ENCODE data around the gene RAB26.

The RAB26 gene

GRCh38 chr16:2175454-2175853 lies 27.0 kb downstream of the RAB26 start:
- H3K27ac ChIP-seq = no peak overlapping the region
- no peak for DNase-seq (ENCODE audit: low read depth, low spot score)

- DNase-seq (ENCODE audit: low read depth, low spot score) = no peak
- no peak overlapping the region for H3K27ac ChIP-seq
Measured at GRCh38 chr16:2176047-2176446, 27.6 kb downstream of the RAB26 start.

GRCh38 chr16:2177101-2177500 lies 28.7 kb downstream of the RAB26 start:
- no peak for DNase-seq (ENCODE audit: low read depth, low spot score)
- H3K27ac ChIP-seq = no peak overlapping the region

GRCh38 chr16:2177561-2177960 lies 29.1 kb downstream of the RAB26 start:
- H3K27ac ChIP-seq = no peak overlapping the region
- DNase-seq (ENCODE audit: low read depth, low spot score) = no peak

GRCh38 chr16:2178321-2179106 lies 30.1 kb downstream of the RAB26 start:
- H3K27ac ChIP-seq = no peak overlapping the region
- DNase-seq (ENCODE audit: low read depth, low spot score) = no peak

GRCh38 chr16:2179107-2179501 lies 30.7 kb downstream of the RAB26 start:
- no peak for DNase-seq (ENCODE audit: low read depth, low spot score)
- H3K27ac ChIP-seq = no peak overlapping the region

- DNase-seq (ENCODE audit: low read depth, low spot score) = no peak
- H3K27ac ChIP-seq = no peak overlapping the region
Measured at GRCh38 chr16:2179576-2179975, 31.2 kb downstream of the RAB26 start.

- no peak overlapping the region for H3K27ac ChIP-seq
- DNase-seq (ENCODE audit: low read depth, low spot score) = no peak
Measured at GRCh38 chr16:2180461-2180860, 32.0 kb downstream of the RAB26 start.

GRCh38 chr16:2180962-2181923 lies 32.8 kb downstream of the RAB26 start:
- H3K27ac ChIP-seq = no peak overlapping the region
- no peak for DNase-seq (ENCODE audit: low read depth, low spot score)

GRCh38 chr16:2181952-2182351 lies 33.5 kb downstream of the RAB26 start:
- DNase-seq (ENCODE audit: low read depth, low spot score) = no peak

GRCh38 chr16:2183671-2184070 lies 35.2 kb downstream of the RAB26 start:
- no peak overlapping the region for H3K27ac ChIP-seq
- no peak for DNase-seq (ENCODE audit: low read depth, low spot score)

More at GRCh38 chr16:2181952-2182351, 33.5 kb downstream of the RAB26 start:
- H3K27ac ChIP-seq = no peak overlapping the region

- no peak overlapping the region for H3K27ac ChIP-seq
- DNase-seq (ENCODE audit: low read depth, low spot score) = no peak
Measured at GRCh38 chr16:2184346-2184745, 35.9 kb downstream of the RAB26 start.

GRCh38 chr16:2184962-2185361 lies 36.5 kb downstream of the RAB26 start:
- no peak for DNase-seq (ENCODE audit: low read depth, low spot score)
- H3K27ac ChIP-seq = no peak overlapping the region

- DNase-seq (ENCODE audit: low read depth, low spot score) = no peak
Measured at GRCh38 chr16:2186064-2186463, 37.6 kb downstream of the RAB26 start.

GRCh38 chr16:2186505-2186904 lies 38.1 kb downstream of the RAB26 start:
- H3K27ac ChIP-seq = no peak overlapping the region
- no peak for DNase-seq (ENCODE audit: low read depth, low spot score)

More at GRCh38 chr16:2186064-2186463, 37.6 kb downstream of the RAB26 start:
- no peak overlapping the region for H3K27ac ChIP-seq

- DNase-seq (ENCODE audit: low read depth, low spot score) = no peak
- H3K27ac ChIP-seq = no peak overlapping the region
Measured at GRCh38 chr16:2187212-2187611, 38.8 kb downstream of the RAB26 start.

- no peak overlapping the region for H3K27ac ChIP-seq
- no peak for DNase-seq (ENCODE audit: low read depth, low spot score)
Measured at GRCh38 chr16:2188395-2188794, 40.0 kb downstream of the RAB26 start.

- no peak for DNase-seq (ENCODE audit: low read depth, low spot score)
Measured at GRCh38 chr16:2189252-2189893, 40.9 kb downstream of the RAB26 start.

GRCh38 chr16:2190002-2190658 lies 41.7 kb downstream of the RAB26 start:
- H3K27ac ChIP-seq = no peak overlapping the region
- DNase-seq (ENCODE audit: low read depth, low spot score) = no peak

More at GRCh38 chr16:2189252-2189893, 40.9 kb downstream of the RAB26 start:
- no peak overlapping the region for H3K27ac ChIP-seq
